ENCODE results near the gene TSTD2.

GRCh38 chr9:97567894-97568202 is 65.3 kb downstream of the TSTD2 start:
- TF ChIP-seq CTCF (conservative IDR thresholded peaks at IDR 0.05 in 1 of 2, IDR thresholded peaks at IDR 0.05 in 1 of 2; ENCODE audit: extremely low read depth in 1 of 2, insufficient read depth in 1 of 2, low read depth in 1 of 2, low read length in 2 of 2) (no peak), EZH2 (IDR thresholded peaks at IDR 0.05; ENCODE audit: borderline replicate concordance, low read length) (no peak)

Measured in mammary epithelial cell (primary cell).